Astrocyte of the cerebellum (primary cell): ENCODE results near the gene VPS50.

Experiments used
- DNase-seq: peaks from one replicate; pipeline ENCODE4 v3.0.0-alpha.2; 2011; ENCODE audit warnings: low read depth
- H3K4me3 ChIP-seq: 2 replicates; pipeline ENCODE4 v1.5.1; 2011; ENCODE audit warnings: mild to moderate bottlenecking, low read depth, low read length, moderate library complexity
- CTCF ChIP-seq: IDR thresholded peaks from 2 replicates; pipeline ENCODE4 v1.5.1; 2012; ENCODE audit warnings: low read length, low read depth, moderate library complexity, mild to moderate bottlenecking; ENCODE audit errors: missing control alignments
- in situ Hi-C: cut with HindIII; loops from 2 replicates; pipeline ENCODE4 v1.10.0; 2017; ENCODE audit warnings: low sequenced_read_pairs

Gene VPS50

GRCh38 chr7:93198472-93198871, 33.7 kb upstream of the VPS50 start:
- in situ Hi-C loops: no loop called here
- DNase-seq: no peak

DNA sequence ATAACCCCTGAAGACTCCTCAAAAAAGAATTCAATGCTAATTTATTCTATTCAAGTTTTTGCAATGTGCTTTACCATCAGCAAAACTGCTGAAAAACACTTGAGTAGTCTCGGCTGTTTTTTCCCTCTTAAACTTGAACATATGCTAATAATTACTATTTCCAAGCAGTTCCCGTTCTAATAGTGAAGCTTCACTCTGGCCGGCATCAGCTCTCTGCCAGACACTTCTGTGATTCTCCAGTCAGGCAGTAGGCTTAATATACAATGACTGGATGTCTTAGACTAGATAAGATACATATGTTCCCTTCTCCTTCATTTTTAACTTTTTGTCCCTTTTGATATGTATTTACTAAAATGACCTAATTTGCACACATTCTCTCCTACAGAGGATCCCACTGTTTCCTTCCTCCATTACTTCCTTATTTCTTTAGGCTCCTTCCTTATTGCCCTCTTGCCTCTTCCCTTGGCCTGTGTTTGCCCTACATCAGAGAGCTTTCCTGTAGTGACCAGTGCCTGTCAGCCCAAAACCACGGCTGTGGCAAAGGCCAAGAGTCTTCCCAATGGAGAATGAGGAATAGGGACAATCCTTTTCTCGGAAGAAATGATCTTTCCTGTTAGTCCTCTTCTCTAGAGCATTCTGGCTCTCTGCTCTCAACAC, 29.4 kb upstream of the VPS50 start:
- in situ Hi-C loops: no loop called here
- no peak for TF ChIP-seq CTCF
- no peak overlapping the region for H3K4me3 ChIP-seq
- DNase-seq: no peak

More at GRCh38 chr7:93198472-93198871, 33.7 kb upstream of the VPS50 start:
- TF ChIP-seq CTCF: no peak
- no peak overlapping the region for H3K4me3 ChIP-seq

DNA sequence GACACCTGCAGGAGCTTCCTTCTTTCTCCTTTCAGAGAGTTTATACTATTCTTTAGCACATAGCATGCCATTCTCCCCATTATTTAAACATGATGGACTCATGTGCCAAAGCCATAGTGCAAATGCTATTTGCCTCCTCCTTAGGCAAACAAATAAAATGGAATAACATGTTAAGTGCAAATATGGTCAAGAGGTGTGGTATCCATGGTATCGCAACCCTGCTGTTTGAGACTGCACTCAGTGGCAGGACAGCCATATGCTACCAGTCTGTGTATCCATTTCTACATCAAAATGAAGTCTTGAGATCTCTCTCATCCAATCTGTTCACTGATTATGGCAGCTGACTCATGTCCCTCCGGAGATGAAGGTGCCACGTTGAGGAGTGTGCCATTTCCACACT, 28.7 kb upstream of the VPS50 start:
- no peak for TF ChIP-seq CTCF
- in situ Hi-C loops: no loop called here
- no peak overlapping the region for H3K4me3 ChIP-seq
- no peak for DNase-seq

DNA sequence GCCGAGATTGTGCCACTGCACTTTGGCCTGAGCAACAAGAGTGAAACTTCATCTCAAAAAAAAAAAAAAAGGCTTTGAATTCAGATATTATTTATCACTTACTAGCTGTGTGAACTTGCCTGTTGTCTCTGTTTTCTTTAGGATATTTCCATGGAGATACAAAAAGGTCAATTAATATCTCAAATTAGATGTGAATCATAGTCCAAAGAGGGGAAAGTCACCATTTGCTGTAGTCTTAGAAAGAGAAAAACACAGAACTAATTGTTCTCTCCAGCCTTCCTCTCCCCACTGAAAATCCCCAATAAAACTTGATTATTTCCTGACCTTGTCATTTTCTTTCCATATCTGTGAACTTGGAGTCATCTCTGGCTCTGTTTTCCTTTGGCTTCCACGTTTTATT, 27.1 kb upstream of the VPS50 start:
- in situ Hi-C loops: no loop called here
- H3K4me3 ChIP-seq: no peak overlapping the region
- DNase-seq: no peak
- TF ChIP-seq CTCF: no peak

GRCh38 chr7:93211228-93211818, 20.8 kb upstream of the VPS50 start:
- TF ChIP-seq CTCF: no peak
- no peak overlapping the region for H3K4me3 ChIP-seq
- DNase-seq: no peak
- in situ Hi-C loops: no loop called here

GRCh38 chr7:93212881-93213280, 19.3 kb upstream of the VPS50 start:
- in situ Hi-C loops: no loop called here

More at GRCh38 chr7:93212881-93213280, 19.3 kb upstream of the VPS50 start:
- no peak for TF ChIP-seq CTCF
- H3K4me3 ChIP-seq: no peak overlapping the region
- no peak for DNase-seq
